IMR-90 (cell line): ENCODE results near the gene RCBTB2. TPM values are rescaled to one million over a fixed set of nuclear protein-coding genes. Genes with fewer than 3 reads are reported as not detected.

Source experiments
- ATAC-seq: fragments of 200-7000 bp; cut with Tn5 transposase; 2 replicates; pipeline ENCODE4 v1.9.1; 2020; ENCODE audit warnings: low read depth, mild to moderate bottlenecking, moderate library complexity
- BruUV-seq: library from RNA; stranded (reverse); fragments of 400-500 nt; replicated peaks from 2 replicates; lab custom pipeline; 2021; lab: Mats Ljungman, UMichigan
- CTCF ChIA-PET: fragments of 300-600 bp; formaldehyde crosslinking; extraction: SDS; loops from one replicate; lab custom pipeline; 2021; ENCODE audit warnings: antibody characterized with exemption; lab: Yijun Ruan, JAX
- POLR2A ChIA-PET: fragments of 300-600 bp; sonication (Branson Sonifier 250); formaldehyde crosslinking; loops from one replicate; lab custom pipeline; 2022; ENCODE audit warnings: antibody characterized with exemption; ENCODE audit not compliant: unreplicated experiment; lab: Charles Lee
- DNase-seq: peaks from one replicate; pipeline ENCODE4 v3.0.0; 2013
- H2AFZ ChIP-seq: replicated peaks from 2 replicates; pipeline ENCODE3; 2013; ENCODE audit warnings: low read length, mild to moderate bottlenecking; ENCODE audit not compliant: poor library complexity
- H2AK5ac ChIP-seq: 2 replicates; pipeline ENCODE4 v1.6.1; 2013; ENCODE audit warnings: low read depth, low read length, inconsistent platforms
- H2AK9ac ChIP-seq: replicated peaks from 2 replicates; pipeline ENCODE3; 2013; ENCODE audit warnings: mild to moderate bottlenecking, low read depth, low read length, moderate library complexity; ENCODE audit not compliant: poor library complexity
- H2BK120ac ChIP-seq: 2 replicates; pipeline ENCODE4 v1.6.1; 2013; ENCODE audit warnings: low read depth, low read length, inconsistent platforms
- H2BK15ac ChIP-seq: 3 replicates; pipeline ENCODE4 v1.6.1; 2013; ENCODE audit warnings: low read depth, low read length, inconsistent platforms
- H2BK20ac ChIP-seq: 2 replicates; pipeline ENCODE4 v1.6.1; 2013; ENCODE audit warnings: low read depth, mild to moderate bottlenecking, inconsistent platforms, low read length, moderate library complexity
- H2BK5ac ChIP-seq: 2 replicates; pipeline ENCODE4 v1.6.1; 2013; ENCODE audit warnings: mild to moderate bottlenecking, low read depth, low read length, inconsistent platforms; ENCODE audit not compliant: poor library complexity, severe bottlenecking
- H3K14ac ChIP-seq: replicated peaks from 2 replicates; pipeline ENCODE4 v1.6.1; 2013; ENCODE audit warnings: low read depth, low read length, inconsistent platforms
- H3K18ac ChIP-seq: 2 replicates; pipeline ENCODE4 v1.6.1; 2013; ENCODE audit warnings: low read depth, low read length, control low read depth
- H3K23ac ChIP-seq: 2 replicates; pipeline ENCODE4 v1.6.1; 2013; ENCODE audit warnings: low read depth, low read length, inconsistent platforms
- H3K27ac ChIP-seq: 2 replicates; pipeline ENCODE4 v1.5.1; 2013; ENCODE audit warnings: mild to moderate bottlenecking, control low read depth, low read length; ENCODE audit not compliant: insufficient read depth
- H3K27me3 ChIP-seq: 2 replicates; pipeline ENCODE4 v1.6.1; 2013; ENCODE audit warnings: low read length; ENCODE audit not compliant: control insufficient read depth, insufficient read depth
- H3K36me3 ChIP-seq: 2 replicates; pipeline ENCODE4 v1.6.1; 2013; ENCODE audit warnings: low read length, mixed read lengths; ENCODE audit not compliant: control insufficient read depth, insufficient read depth
- H3K4ac ChIP-seq: 2 replicates; pipeline ENCODE4 v1.6.1; 2013; ENCODE audit warnings: low read depth, low read length, inconsistent platforms
- H3K4me1 ChIP-seq: 2 replicates; pipeline ENCODE4 v1.6.1; 2013; ENCODE audit warnings: low read length, mixed read lengths; ENCODE audit not compliant: control insufficient read depth, insufficient read depth
- H3K4me2 ChIP-seq: 2 replicates; pipeline ENCODE4 v1.6.1; 2013; ENCODE audit warnings: low read depth, mild to moderate bottlenecking, control low read depth, low read length, moderate library complexity
- H3K4me3 ChIP-seq: 2 replicates; pipeline ENCODE4 v1.5.1; 2013; ENCODE audit warnings: low read depth, mild to moderate bottlenecking, control low read depth, low read length, moderate library complexity; ENCODE audit not compliant: insufficient read depth
- H3K56ac ChIP-seq: 2 replicates; pipeline ENCODE4 v1.6.1; 2013; ENCODE audit warnings: low read length, inconsistent platforms; ENCODE audit not compliant: insufficient read depth; ENCODE audit errors: extremely low read depth
- H3K79me1 ChIP-seq, 2 experiments: 2 replicates each; pipeline ENCODE4 v1.6.1; 2013; ENCODE audit warnings: low read length in 2 of 2, inconsistent platforms in 1 of 2, low read depth in 1 of 2
- H3K9ac ChIP-seq: 2 replicates; pipeline ENCODE4 v1.6.1; 2013; ENCODE audit warnings: low read depth, low read length, control low read depth
- H3K9me1 ChIP-seq: 2 replicates; pipeline ENCODE4 v1.6.1; 2013; ENCODE audit warnings: low read length, inconsistent platforms; ENCODE audit not compliant: insufficient read depth
- H3K9me3 ChIP-seq: 2 replicates; pipeline ENCODE4 v1.6.1; 2013; ENCODE audit warnings: low read length; ENCODE audit not compliant: control insufficient read depth, insufficient read depth
- H4K20me1 ChIP-seq: 2 replicates; pipeline ENCODE4 v1.6.1; 2013; ENCODE audit warnings: low read length, inconsistent platforms; ENCODE audit not compliant: insufficient read depth
- H4K5ac ChIP-seq: 2 replicates; pipeline ENCODE4 v1.6.1; 2013; ENCODE audit warnings: mild to moderate bottlenecking, low read depth, low read length, control low read depth
- H4K8ac ChIP-seq, 2 experiments: 2 replicates each; pipeline ENCODE4 v1.6.1; 2013; ENCODE audit warnings: low read depth in 2 of 2, low read length in 2 of 2, control low read depth in 1 of 2, inconsistent platforms in 1 of 2
- H4K91ac ChIP-seq: 2 replicates; pipeline ENCODE4 v1.6.1; 2013; ENCODE audit warnings: low read depth, low read length, inconsistent platforms; ENCODE audit not compliant: insufficient read depth
- BHLHE40 ChIP-seq: fragments of 150-350 bp; IDR thresholded peaks from 2 replicates; pipeline ENCODE4 v1.6.1; 2016; ENCODE audit warnings: mild to moderate bottlenecking, low read depth, low read length
- CEBPB ChIP-seq: IDR thresholded peaks from 2 replicates; pipeline ENCODE4 v1.6.1; 2012; ENCODE audit warnings: low read depth, low read length, improper control_type of control experiment
- MAFK ChIP-seq: IDR thresholded peaks from 2 replicates; pipeline ENCODE4 v1.6.1; 2012; ENCODE audit warnings: low read depth, low read length, improper control_type of control experiment
- MAZ ChIP-seq: IDR thresholded peaks from 2 replicates; pipeline ENCODE4 v1.6.1; 2012; ENCODE audit warnings: low read depth, mild to moderate bottlenecking, low read length, improper control_type of control experiment, moderate library complexity, borderline replicate concordance
- MXI1 ChIP-seq: IDR thresholded peaks from 2 replicates; pipeline ENCODE4 v1.6.1; 2012; ENCODE audit warnings: low read depth, mild to moderate bottlenecking, low read length, moderate library complexity, borderline replicate concordance
- NFE2L2 ChIP-seq: fragments of 150-350 bp; IDR thresholded peaks from 2 replicates; pipeline ENCODE4 v1.6.1; 2016; ENCODE audit warnings: low read depth, mild to moderate bottlenecking, low read length
- RAD21 ChIP-seq: IDR thresholded peaks from 2 replicates; pipeline ENCODE4 v1.6.1; 2012; ENCODE audit warnings: low read length, improper control_type of control experiment
- SMC3 ChIP-seq: fragments of 150-350 bp; IDR thresholded peaks from 2 replicates; pipeline ENCODE4 v1.6.1; 2016; ENCODE audit warnings: low read depth, mild to moderate bottlenecking, antibody characterized with exemption, low read length, moderate library complexity
- WGBS, 2 experiments: methylation state at CpG; one replicate each; pipeline versions ENCODE4 v1.1.5 to v1.1.7; 2013; ENCODE audit warnings: missing lambda C conversion rate in 2 of 2; ENCODE audit not compliant: insufficient read length in 1 of 2; ENCODE audit errors: extremely low coverage in 2 of 2; 5-methylcytosine and 5-hydroxymethylcytosine counted together
- dilution Hi-C: fragments of 300-500 bp; cut with HindIII; formaldehyde crosslinking; loops from one replicate; pipeline ENCODE4 v1.14.3; 2018; ENCODE audit warnings: low sequenced_read_pairs; ENCODE audit not compliant: unreplicated experiment
- in situ Hi-C: fragments of 300-500 bp; cut with MboI; formaldehyde crosslinking; loops from 3 replicates; pipeline ENCODE4 v1.14.3; 2019; ENCODE audit warnings: low sequenced_read_pairs, inconsistent platforms, mixed read lengths
- intact Hi-C: fragments of 100-400 bp; cut with micrococcal nuclease; formaldehyde crosslinking; loops from 2 replicates; pipeline ENCODE4 v1.10.0; 2022
- polyA plus RNA-seq, 3 experiments: library from polyadenylated mRNA; depleted of rRNA; stranded (reverse); fragments of >200 nt; gene quantifications; 2 replicates each; pipeline ENCODE4 v1.2.3, GENCODE V29; 2012; ENCODE audit warnings: low replicate concordance in 1 of 3
- total RNA-seq: library from RNA; depleted of rRNA; stranded (reverse); fragments of >200 nt; gene quantifications from 2 replicates; pipeline ENCODE4 v1.2.3, GENCODE V29; 2012
- TF ChIP-seq, protein P1 (sequence below): fragments of 150-350 bp; IDR thresholded peaks from 2 replicates; pipeline ENCODE4 v1.6.1; 2017; ENCODE audit warnings: mild to moderate bottlenecking, antibody characterized with exemption, low read length, low read depth

RCBTB2 gene
- total and polyA plus RNA-seq, 2 of the 4 experiments (the other 2 are of a cell fraction), result 4.0 to 5.2 TPM

- Histone ChIP-seq H3K36me3 (no peaks in the 10 kb centered on the region), H3K9me3 (no peaks in the 10 kb centered on the region), H3K79me1 (no peaks in the 10 kb centered on the region), H3K14ac (no peak overlapping the region), H3K4ac (no peak overlapping the region), H2BK20ac (no peak overlapping the region), H3K9me1 (0 out of 2 replicates have a peak, but pooled peaks cover 2% of the 10 kb centered on the region), H2AFZ (peak overlapping the region; percentile 48), H3K56ac (no peak overlapping the region), H2AK5ac (no peak overlapping the region), H3K27me3 (no peaks in the 10 kb centered on the region), H4K91ac (no peak overlapping the region), H2AK9ac (no peak overlapping the region), H2BK5ac (no peak overlapping the region), H3K23ac (no peak overlapping the region), H4K8ac (no peak overlapping the region), H4K5ac (no peak overlapping the region), H3K27ac (no peak overlapping the region), H4K20me1 (no peaks in the 10 kb centered on the region), H3K4me1 (peaks cover 4% of the 10 kb centered on the region), H3K9ac (no peak overlapping the region), H2BK15ac (no peak overlapping the region), H3K18ac (no peak overlapping the region), H3K4me3 (no peak overlapping the region), H3K4me2 (no peak overlapping the region), H2BK120ac (no peak overlapping the region)
- TF ChIP-seq BHLHE40 (no peak), MAZ (no peak), RAD21 (no peak), MXI1 (no peak), NFE2L2 (no peak), SMC3 (no peak), CEBPB (no peak), MAFK (no peak)
- TF ChIP-seq, protein P1, sequence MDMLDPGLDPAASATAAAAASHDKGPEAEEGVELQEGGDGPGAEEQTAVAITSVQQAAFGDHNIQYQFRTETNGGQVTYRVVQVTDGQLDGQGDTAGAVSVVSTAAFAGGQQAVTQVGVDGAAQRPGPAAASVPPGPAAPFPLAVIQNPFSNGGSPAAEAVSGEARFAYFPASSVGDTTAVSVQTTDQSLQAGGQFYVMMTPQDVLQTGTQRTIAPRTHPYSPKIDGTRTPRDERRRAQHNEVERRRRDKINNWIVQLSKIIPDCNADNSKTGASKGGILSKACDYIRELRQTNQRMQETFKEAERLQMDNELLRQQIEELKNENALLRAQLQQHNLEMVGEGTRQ, result no peak
- in situ Hi-C loops, result no loop called here
- DNase-seq, result no peak
- ChIA-PET POLR2A (no interaction called here), CTCF (interaction anchor here (0.8 kb wide), 1 partner anchor 11 kb away, joined by 3 read pairs; no protein-coding TSS in a partner anchor)
- no peak for ATAC-seq
- no TSS peak for BruUV-seq
- WGBS, 2 experiments, result no CpG with 5 or more reads among the region's 8 CpGs
- intact Hi-C loops, result no loop called here
- dilution Hi-C loops, result no loop called here
Observed at GRCh38 chr13:48569104-48569666, 36.3 kb upstream of the RCBTB2 start.
